Stimulated activated CD4-positive, alpha-beta T cell treated with anti-CD3 and anti-CD28 coated beads, Interleukin-4, amount 100 ng/mL, for 4 hours (primary cell): ENCODE data around the gene ERO1A.
"Not testable (repeated sequence)": the region's sequence is repeated elsewhere in the genome, so short reads cannot be mapped to it uniquely, and the experiment has no call there.

Source experiments
- DNase-seq, 2 experiments: peaks; one replicate each; pipeline ENCODE4 v3.0.0-alpha.2; 2020

ERO1A gene, protein sequence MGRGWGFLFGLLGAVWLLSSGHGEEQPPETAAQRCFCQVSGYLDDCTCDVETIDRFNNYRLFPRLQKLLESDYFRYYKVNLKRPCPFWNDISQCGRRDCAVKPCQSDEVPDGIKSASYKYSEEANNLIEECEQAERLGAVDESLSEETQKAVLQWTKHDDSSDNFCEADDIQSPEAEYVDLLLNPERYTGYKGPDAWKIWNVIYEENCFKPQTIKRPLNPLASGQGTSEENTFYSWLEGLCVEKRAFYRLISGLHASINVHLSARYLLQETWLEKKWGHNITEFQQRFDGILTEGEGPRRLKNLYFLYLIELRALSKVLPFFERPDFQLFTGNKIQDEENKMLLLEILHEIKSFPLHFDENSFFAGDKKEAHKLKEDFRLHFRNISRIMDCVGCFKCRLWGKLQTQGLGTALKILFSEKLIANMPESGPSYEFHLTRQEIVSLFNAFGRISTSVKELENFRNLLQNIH

GRCh38 chr14:52695481-52696091 is at the start of gene ERO1A:
Gene ERO1A, minus strand, starts transcription at chr14:52695558. Its CDS starts 77 bp downstream, at chr14:52695481.
- peak; percentile 54 to 61 for DNase-seq

DNA sequence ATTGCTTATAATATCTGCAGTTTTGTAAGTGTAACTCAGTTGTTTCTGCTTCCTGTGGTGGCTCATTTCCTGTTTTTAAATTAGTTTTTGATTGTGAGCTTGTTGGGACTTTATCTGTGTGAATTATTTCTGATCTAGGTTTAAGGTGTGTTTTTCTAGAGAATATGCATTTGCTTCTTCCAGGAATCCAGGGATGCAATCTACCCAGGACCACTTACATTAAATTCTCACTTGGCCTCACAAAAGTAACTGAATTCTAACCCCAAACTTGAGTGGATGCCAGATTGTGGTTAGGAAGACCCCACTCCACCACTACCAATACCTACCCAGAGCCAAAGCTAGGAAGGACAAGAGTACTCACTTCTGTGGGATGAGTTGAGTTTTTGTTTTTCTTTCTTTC is 46.5 kb upstream of the ERO1A start:
- DNase-seq: no peak

DNA sequence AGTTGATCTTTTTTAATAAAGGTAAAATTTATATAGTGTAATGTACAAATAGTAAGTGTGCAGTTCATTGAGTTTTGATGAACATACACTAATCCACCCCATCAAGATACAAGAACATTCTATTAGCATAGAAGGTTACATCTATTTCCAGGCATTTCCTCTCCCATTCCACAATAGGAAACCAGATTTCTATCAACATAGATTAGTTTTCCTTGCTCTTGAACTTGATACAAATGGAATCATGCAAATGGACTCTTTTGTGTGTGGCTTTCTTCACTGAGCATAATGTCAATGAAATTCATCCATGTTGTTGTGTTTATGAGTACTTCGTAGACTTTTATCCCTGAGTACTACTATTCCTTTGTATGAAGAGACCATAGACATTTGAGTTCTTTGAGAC is 45.4 kb upstream of the ERO1A start:
- DNase-seq: no peak

GRCh38 chr14:52738409-52738808 is 43.1 kb upstream of the ERO1A start:
- no peak for DNase-seq

DNA sequence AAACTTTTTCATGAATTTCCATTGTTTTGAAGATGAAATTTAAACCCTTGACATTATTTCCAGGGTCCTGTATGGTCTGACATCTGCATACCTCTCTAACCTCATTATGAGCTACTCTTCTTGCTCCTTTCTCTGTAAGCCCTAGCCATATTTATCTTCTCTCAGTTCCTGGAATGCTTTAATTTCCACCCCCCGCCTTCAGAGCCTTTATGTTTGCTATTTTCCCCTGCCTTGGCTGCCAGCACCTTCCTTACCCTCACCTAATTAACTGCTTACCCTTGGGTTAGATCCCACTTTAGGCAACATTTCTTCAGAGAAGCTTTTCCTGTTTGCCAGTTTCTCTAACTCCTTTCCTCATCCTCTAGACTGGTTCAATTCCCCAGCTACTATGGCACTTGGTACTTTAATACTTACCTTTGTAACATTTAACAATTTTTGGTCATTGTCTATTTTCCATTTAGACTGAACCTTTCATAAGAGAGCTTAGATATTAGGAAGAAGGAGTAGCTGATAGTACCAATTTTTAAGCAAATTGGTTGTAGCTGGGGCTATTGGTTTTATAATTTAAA is 40.6 kb upstream of the ERO1A start:
- DNase-seq: no peak

DNA sequence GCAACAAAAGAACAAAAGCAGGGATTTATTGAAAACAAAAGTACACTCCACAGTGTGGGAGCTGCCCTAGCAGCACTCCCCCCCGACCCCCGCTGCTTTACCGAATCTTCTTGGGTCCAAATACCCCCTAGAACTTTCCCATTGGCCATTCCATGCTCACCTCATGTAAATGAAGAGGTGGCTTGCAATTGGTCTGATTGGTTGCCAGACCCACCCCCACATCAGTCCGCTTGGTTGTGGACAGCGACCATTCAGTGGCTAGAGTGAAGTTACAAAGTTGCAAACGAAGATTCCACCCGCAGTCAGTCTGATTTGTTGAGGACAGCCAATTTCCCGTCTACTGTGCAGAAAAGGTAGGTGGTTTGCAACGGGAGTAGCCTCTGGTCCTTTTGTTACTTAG is 38.5 kb upstream of the ERO1A start:
- DNase-seq: no peak

DNA sequence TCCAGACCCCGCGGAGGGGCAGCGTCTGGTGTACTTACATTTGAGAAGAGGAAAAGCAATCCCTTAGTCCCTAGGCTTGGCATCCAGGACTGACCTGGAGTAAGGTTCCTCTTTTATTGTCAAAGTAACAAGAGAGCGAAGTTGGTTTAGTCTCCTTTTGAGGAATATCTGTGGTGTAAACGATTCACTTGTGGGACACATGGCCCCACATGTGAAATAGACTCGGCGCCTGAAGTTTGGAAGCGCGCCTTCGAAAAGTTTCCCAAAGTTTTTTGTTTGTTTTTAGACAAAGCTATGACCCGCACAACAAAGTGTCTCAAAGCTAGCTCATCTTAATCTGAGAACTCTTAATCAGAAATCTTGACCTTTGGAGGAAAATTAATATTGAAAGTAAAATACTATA is 35.4 kb upstream of the ERO1A start:
- DNase-seq: no peak

DNA sequence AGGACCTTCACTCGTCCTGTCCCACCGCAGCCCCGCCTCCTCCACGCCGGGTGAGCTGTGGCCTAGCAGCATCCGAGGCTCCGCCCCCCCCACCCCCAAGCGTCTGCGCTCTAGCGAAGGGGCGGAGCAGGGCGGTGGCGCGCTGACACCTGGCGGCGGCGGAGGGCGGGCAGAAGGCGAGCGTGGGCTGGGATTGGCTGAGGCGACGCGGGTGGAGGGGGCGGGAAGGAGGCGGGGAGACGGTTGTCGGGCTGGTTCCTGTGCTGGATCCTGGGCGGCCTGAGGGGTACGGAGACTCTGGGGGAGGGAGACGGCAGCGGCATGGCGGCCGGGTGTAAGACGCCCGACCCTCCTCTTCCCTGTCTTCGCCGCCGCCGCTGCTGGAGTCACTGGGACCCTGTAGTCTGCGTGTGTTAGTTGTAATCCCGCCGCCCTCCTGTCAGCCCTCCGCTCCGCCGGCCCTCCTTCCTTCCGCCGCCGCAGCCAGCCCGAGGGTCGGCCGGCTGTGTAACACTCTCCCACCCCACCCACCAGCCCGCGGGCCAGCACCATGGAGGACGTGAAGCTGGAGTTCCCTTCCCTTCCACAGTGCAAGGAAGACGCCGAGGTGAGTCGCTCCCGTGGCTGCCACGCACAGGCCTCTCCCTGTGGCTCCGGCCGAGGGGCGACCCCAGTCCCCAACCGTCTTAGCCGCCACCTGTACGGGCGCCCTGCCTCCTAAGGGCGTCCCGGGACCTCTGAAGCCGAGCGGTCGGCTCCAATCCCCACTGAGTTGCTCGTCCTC is 34.8 kb upstream of the ERO1A start, which contains the start of gene STYX:
Gene STYX (plus strand): TSS at position 242 of the 784 bp plus-strand sequence. CDS start 309 bp downstream, at position 551.
- DNase-seq: peak; percentile 98 to 99

DNA sequence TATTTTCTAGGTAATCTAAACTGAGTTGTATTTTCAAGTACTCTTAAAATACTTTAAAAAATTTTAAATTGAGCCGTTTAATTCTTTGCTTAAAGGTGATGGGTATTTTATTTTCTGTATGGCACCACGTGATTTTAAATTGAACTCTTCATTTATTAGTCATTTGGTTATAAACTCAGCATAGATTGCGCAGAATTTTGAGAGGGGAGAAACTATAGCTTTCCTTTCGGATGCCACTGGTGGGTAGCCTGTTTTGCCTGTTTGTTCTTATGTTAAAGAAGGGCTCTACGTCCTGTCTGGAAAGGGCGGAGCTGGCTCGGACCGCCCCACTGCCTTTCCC is 34.2 kb upstream of the ERO1A start:
- no peak for DNase-seq

GRCh38 chr14:52729035-52729434 is 33.7 kb upstream of the ERO1A start:
- not testable (repeated sequence) for DNase-seq

DNA sequence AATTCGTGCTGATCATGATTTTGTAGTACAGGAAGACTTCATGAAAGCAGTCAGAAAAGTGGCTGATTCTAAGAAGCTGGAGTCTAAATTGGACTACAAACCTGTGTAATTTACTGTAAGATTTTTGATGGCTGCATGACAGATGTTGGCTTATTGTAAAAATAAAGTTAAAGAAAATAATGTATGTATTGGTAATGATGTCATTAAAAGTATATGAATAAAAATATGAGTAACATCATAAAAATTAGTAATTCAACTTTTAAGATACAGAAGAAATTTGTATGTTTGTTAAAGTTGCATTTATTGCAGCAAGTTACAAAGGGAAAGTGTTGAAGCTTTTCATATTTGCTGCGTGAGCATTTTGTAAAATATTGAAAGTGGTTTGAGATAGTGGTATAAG is 32.2 kb upstream of the ERO1A start:
- not testable (repeated sequence) for DNase-seq

- DNase-seq: no peak
These were observed 28.9 kb upstream of the ERO1A start for GRCh38 chr14:52724360-52724644.

DNA sequence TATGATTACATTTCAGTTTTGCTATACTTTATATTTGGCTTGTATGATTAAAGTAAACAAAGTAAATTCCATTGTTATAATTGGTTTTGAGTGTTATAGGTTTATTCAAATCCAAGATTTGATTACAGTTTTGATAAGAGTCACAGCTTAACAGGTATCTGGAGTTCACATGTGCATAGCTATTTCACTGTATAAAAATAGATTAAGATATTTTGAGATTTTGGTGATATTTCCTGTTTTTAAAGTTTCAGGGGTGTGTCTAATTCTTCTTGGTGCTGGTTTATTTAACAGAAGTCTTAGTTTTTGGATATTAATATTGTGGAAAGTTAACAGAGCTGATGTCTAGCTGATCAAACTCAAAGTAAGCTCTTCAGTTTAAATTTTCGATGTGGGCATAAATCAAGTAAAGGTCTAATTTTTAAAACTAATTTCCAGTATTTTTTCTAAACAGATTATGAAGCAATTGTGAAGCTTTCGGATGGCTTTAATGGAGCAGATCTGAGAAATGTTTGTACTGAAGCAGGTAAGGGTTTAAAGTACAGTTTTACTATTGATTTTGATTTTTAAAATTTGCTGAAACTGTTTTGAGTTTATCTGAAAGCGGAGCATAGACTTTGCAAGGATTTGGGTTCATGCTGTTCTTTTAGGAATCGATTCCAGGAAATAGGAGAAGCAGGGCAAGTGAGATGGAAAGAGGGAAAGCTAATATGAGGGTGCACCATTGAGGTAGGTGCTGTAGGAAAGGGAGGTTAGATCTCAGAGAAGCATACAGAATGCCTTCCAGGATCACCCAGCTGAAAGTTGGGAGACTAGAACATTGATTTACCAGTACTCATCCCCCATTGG is 28.4 kb upstream of the ERO1A start:
- no peak for DNase-seq

GRCh38 chr14:52716155-52716554 is 20.8 kb upstream of the ERO1A start:
- no peak for DNase-seq

DNA sequence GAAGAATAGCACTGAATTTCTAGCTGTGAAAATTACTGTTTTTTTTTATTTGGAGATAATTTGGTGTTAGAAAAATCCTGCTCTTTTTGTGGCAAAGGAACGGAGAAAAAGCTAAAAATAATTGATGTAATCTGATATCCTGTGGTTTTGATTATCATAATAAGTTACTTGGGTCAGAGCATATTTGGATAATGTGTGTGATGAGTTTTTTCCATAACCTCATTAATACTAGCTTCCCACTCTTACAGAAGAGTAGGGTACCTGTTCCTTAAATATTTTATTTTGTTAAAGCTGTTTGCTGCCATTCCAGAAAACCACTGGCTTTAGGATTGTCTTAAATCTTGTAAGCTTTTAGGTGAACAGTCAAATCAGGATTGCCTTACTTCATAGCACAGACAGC is 16.3 kb upstream of the ERO1A start:
- DNase-seq: no peak

- DNase-seq: peak; percentile 91 to 97
These were observed 11.7 kb upstream of the ERO1A start, which contains the start of gene PSMC6 for GRCh38 chr14:52706724-52707706. Gene PSMC6, plus strand, starts transcription at chr14:52707200. Its CDS starts 20 bp downstream, at chr14:52707220.

- peak; percentile 20 to 56 for DNase-seq
These were observed 10.9 kb upstream of the ERO1A start for GRCh38 chr14:52706286-52706685.

DNA sequence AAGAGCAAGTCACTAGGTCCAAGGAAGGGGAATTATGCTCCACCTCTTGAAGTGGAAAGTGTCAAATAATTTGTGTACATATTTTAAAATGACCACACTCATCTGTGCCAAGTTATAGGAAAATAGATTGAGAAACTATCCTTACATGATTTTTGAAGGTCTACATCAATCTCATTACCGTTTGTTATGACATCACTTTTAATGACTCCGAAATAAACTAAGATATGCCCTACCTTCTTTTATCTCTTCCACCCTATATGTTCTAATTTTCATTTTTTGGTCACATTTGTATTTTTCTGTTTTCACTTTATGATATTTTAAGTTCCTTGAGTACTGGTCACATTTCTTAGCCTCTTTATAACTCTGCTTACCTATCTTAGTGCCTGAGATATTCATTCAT is 8.3 kb upstream of the ERO1A start:
- DNase-seq: no peak

DNA sequence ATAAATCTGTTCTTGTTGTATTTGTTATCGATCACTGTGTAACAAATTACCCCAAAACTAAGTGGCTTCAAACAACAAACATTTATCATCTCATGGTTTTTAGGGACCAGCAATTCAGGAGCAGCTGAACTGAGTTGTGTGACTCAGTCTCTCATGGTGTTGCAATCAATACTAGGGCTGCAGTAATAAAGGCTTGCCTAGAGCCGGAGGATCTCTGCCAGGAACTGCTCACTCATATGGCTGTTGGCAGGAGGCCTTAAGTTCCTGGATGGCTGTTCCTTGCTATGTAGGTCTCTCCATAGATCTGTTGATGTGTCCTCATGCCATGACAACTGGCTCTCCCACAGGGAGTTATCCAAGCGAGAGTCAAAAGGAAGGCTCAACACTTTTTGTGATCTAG is 7.9 kb upstream of the ERO1A start:
- no peak for DNase-seq

DNA sequence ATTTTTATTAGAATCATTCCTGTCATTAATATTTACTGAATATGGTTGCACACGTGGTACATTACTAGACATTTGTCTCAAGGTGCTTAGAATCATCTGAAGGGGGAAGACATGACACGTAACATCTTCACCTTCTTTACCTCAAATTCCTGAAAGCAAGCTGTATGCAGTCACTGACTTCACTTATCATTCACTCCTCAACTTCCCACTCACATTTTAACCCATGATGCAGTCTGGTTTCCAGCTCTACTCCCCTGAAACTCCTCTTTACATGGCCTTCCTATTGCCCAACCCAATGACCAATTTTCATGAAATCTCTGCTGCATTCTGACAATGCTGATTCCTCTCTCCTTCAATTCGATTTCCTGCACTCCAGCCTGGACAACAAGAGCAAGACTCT is 5.9 kb upstream of the ERO1A start:
- DNase-seq: no peak

DNA sequence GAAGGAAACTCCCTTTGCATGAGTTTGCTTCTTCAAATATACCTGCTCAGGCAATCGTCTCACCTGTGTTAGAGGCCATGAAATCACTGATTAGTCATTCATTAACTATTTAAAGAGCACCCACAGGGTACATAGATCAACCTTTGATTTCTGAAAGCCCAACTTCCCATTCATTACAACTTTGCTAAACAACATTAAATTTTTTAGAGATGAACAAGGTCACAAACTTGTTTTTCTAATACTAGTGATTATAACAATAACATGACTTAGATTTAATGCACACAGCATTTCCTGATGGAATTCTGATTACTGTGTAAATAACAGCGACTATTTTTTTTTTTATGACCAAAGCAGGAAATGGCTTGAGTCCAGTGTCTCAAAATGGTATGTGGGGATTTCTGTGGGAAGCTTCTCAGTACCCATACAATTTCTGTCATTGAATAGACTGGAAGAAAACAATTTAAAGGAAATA is 5.4 kb upstream of the ERO1A start:
- no peak for DNase-seq
